Measurements from ENCODE around the gene OSBPL6.

DNA sequence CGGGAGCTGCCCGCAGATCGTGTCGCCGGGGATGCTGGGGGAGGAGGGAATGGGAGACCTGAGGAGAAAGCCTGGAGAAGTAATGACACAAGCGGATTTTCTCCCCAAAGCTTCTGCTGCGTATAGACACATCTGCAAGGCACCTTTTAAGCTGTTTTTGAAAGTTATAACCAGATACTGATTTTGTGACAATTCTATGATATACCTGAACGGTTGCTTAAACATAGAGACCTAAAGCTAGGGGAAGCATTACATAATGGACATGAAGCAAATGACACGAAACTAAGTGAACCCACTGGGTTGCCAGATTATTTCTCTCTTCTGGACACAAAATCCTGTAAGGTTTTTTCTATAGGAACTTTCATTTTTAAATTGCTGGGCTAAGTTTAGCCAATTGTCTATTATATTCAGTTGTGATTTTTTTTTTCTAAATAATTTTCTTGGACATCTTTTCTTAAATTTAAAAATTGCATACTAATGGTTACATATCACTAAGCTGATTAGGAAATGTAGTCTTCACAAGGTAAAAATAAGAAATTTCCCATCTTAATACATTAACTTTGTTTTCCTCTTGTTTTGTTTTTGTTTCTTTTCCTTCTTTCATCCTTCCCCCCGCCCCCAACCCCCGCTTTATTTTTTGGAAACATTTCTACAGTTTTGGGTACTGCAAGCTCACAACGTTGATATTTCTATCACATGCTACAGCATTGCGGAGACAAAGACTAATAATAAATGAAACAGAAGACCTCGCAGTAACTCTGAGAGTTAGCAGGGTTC, 1.3 kb downstream of the OSBPL6 start:
- TF ChIP-seq PATZ1 (CRISPR knock-in tag; IDR thresholded peaks at IDR 0.05; ENCODE audit: borderline replicate concordance), result no peak
- no peak for TF ChIP-seq TCF4 (CRISPR knock-in tag; IDR thresholded peaks at IDR 0.05; ENCODE audit: borderline replicate concordance)
- TF ChIP-seq ESRRG (CRISPR knock-in tag; IDR thresholded peaks at IDR 0.05), result no peak
- no peak for TF ChIP-seq GLIS3 (CRISPR knock-in tag; IDR thresholded peaks at IDR 0.05)
- TF ChIP-seq ZNF70 (CRISPR knock-in tag; IDR thresholded peaks at IDR 0.05), result no peak
